ENCODE measurements around the gene GAMT. TPM values are rescaled to one million over a fixed set of nuclear protein-coding genes. Genes with fewer than 3 reads are reported as not detected.

Gene GAMT
- polyA plus RNA-seq, 1 experiment: 26.9 TPM

DNA sequence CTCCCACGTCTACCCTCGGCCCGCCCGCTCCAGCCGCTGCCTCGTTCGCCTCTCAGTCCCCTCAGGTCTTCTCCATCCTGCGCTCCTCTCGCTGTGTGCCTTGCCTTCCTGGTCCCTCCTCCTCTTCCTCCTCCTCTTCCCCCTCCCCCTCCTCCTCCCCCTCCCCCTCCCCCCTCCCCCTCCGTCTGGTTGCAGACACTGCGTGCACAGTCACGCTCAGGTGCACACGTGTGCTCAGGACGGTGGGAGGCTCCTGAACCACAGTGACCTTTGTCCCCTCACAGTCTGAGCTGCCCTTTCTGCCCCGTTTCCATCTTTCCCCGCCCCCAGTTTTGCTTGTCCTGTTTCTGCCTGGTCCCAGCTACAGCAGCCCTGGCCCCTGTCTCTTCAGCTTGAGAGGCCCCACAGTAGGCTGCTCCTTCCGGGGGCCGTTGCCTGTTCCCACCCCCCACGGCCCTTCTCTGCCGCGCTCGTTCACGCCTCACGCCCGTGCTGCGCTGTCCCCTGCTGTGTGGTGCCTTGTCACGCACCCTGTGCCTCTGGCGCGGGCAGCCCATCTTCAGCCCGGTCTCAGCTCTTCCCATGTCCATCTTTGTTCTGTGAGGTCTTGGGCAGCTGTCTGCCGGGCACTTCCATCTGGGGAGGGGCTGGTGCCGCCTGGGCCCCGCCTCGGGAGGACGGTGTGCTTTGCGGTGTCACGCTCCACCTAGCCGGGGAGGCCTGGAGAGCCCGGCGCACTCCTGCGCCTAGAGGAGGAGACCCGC, 23.0 kb upstream of the GAMT start:
- TF ChIP-seq, protein P1, sequence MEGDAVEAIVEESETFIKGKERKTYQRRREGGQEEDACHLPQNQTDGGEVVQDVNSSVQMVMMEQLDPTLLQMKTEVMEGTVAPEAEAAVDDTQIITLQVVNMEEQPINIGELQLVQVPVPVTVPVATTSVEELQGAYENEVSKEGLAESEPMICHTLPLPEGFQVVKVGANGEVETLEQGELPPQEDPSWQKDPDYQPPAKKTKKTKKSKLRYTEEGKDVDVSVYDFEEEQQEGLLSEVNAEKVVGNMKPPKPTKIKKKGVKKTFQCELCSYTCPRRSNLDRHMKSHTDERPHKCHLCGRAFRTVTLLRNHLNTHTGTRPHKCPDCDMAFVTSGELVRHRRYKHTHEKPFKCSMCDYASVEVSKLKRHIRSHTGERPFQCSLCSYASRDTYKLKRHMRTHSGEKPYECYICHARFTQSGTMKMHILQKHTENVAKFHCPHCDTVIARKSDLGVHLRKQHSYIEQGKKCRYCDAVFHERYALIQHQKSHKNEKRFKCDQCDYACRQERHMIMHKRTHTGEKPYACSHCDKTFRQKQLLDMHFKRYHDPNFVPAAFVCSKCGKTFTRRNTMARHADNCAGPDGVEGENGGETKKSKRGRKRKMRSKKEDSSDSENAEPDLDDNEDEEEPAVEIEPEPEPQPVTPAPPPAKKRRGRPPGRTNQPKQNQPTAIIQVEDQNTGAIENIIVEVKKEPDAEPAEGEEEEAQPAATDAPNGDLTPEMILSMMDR (IDR thresholded peaks at IDR 0.05; ENCODE audit: low read depth, low read length): no peak
- Histone ChIP-seq H3K9me3 (ENCODE audit: control insufficient read depth, insufficient read depth, low read length) (no peaks in the 10 kb centered on the region; the same call in 1 of the 2 replicates), H3K27me3 (ENCODE audit: control insufficient read depth, insufficient read depth, low read length) (no peaks in the 10 kb centered on the region), H3K27ac (ENCODE audit: low read depth, low read length) (no peak overlapping the region), H3K4me3 (ENCODE audit: low read depth, low read length) (no peak overlapping the region)
- ChIA-PET CTCF (interaction anchor here (0.6 kb wide), 1 partner anchor 319 kb away, joined by 5 read pairs; no protein-coding TSS in a partner anchor), POLR2A (no interaction called here)
- DNase-seq (ENCODE audit: low read depth, low spot score): no peak

DNA sequence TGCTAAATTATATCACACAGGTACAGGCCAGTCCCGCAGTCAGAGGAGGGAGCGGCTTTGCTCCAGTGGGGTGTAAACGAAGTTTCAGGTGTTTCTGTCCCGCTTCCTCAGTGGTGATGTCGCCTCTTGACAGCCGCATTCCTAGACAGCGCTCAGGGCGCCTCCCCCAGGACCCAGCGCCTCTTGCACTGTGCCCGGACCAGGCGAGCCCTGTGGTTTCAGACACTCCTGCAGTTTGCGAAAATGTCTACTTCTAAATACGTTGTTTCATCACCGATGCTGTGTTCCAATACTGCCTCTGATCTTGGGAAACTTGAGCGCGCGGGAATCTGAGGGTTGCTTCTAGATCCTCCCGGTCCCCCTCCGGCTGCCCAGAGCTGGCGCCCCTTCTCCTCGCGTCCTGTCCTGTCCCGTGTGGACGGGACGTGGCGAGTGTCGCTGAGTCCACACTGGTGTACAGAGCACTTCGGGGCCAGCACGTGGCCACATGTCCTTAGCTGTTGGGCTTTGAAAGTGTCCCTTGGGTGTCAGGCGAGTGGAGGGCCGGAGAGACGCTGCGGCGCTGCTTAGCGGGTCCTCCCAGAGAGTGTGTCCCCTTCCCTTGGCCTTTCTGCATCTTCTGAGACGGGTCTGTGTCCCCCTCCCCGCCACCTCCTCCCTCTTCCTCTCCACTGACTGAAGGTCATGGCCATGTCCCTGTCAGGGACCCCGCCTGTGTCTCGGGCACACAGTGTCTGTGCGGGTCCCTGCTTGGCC, 22.3 kb upstream of the GAMT start:
- ChIA-PET POLR2A (no interaction called here), CTCF (interaction anchor here (0.6 kb wide), 1 partner anchor 318 kb away, joined by 5 read pairs; no protein-coding TSS in a partner anchor)
- no peak overlapping the region for H3K4me3 ChIP-seq (ENCODE audit: low read depth, low read length)
- H3K27ac ChIP-seq (ENCODE audit: low read depth, low read length): no peak overlapping the region
- TF ChIP-seq, protein P1 (IDR thresholded peaks at IDR 0.05; ENCODE audit: low read depth, low read length): no peak
- DNase-seq (ENCODE audit: low read depth, low spot score): no peak
- H3K27me3 ChIP-seq (ENCODE audit: control insufficient read depth, insufficient read depth, low read length): no peaks in the 10 kb centered on the region
- no peaks in the 10 kb centered on the region; the same call in 1 of the 2 replicates for H3K9me3 ChIP-seq (ENCODE audit: control insufficient read depth, insufficient read depth, low read length)

DNA sequence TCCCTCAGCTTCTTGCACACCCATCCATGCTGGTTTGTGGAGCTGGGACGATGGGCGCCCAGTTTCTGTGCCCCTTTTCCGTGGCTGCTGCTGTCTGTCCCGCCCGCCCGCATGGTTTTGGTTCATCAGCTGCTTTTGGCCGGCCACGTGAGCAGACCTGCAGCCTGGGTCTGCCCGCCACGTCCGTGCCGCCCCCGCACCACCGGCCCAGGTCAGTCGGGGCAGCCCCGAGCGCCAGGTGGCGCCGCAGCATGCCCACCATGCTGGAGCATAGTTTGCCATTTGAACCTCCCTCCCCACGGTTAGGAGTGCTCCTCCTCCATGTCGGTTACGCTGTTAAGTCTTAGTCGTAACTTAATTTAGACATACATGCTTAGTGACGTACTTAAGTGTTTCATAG, 21.6 kb upstream of the GAMT start:
- CTCF ChIA-PET: no interaction called here

DNA sequence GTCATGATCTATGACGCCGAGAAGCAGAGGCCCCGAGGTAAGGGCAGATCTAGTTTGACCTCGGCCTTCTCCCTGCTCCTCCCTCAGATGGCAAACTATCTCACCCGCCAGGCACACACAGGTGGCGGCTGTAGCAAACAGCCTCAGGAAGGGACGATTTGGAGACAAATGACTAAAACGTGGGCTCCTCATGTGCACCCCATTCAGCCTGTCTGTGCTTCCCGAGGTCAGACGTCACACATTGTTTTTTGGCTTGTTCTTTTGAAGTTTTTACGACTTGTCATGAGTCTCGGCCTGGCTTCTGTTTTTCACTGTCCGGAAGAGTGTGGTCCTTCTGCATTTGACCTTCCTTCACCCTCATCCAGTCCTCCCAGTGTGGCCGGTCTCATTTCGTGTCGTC, 21.0 kb upstream of the GAMT start:
- POLR2A ChIA-PET: no interaction called here
- DNase-seq (ENCODE audit: low read depth, low spot score): no peak
- H3K27me3 ChIP-seq (ENCODE audit: control insufficient read depth, insufficient read depth, low read length): no peaks in the 10 kb centered on the region
- no peak overlapping the region for H3K4me3 ChIP-seq (ENCODE audit: low read depth, low read length)
- no peaks in the 10 kb centered on the region; the same call in 1 of the 2 replicates for H3K9me3 ChIP-seq (ENCODE audit: control insufficient read depth, insufficient read depth, low read length)
- H3K27ac ChIP-seq (ENCODE audit: low read depth, low read length): no peak overlapping the region
- TF ChIP-seq, protein P1 (IDR thresholded peaks at IDR 0.05; ENCODE audit: low read depth, low read length): no peak
- CTCF ChIA-PET: no interaction called here

More for the DNA sequence above, 21.6 kb upstream of the GAMT start:
- POLR2A ChIA-PET: no interaction called here
- no peak for DNase-seq (ENCODE audit: low read depth, low spot score)
- Histone ChIP-seq H3K4me3 (ENCODE audit: low read depth, low read length) (no peak overlapping the region), H3K9me3 (ENCODE audit: control insufficient read depth, insufficient read depth, low read length) (no peaks in the 10 kb centered on the region; the same call in 1 of the 2 replicates), H3K27me3 (ENCODE audit: control insufficient read depth, insufficient read depth, low read length) (no peaks in the 10 kb centered on the region), H3K27ac (ENCODE audit: low read depth, low read length) (no peak overlapping the region)
- TF ChIP-seq, protein P1 (IDR thresholded peaks at IDR 0.05; ENCODE audit: low read depth, low read length): no peak

DNA sequence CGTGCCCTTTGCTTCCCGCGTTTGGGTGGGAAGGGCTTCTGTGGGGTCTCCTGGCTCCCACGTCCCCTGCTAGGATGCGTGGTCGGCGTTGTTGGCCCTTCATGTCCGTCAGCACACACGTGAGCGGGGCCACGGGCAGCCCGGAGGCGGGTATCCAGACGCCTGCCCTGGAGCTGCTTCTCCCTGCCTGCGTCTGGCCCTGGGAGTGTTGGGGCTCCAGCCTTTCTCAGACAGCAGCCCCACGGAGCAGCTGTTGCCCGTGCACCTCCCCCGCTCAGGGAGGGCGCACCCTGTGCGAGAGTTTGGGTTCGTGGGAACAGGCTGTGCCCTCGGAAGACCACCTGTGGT, 20.6 kb upstream of the GAMT start:
- TF ChIP-seq, protein P1 (IDR thresholded peaks at IDR 0.05; ENCODE audit: low read depth, low read length): no peak
- Histone ChIP-seq H3K27ac (ENCODE audit: low read depth, low read length) (no peak overlapping the region), H3K4me3 (ENCODE audit: low read depth, low read length) (no peak overlapping the region), H3K9me3 (ENCODE audit: control insufficient read depth, insufficient read depth, low read length) (no peaks in the 10 kb centered on the region; the same call in 1 of the 2 replicates), H3K27me3 (ENCODE audit: control insufficient read depth, insufficient read depth, low read length) (no peaks in the 10 kb centered on the region)
- DNase-seq (ENCODE audit: low read depth, low spot score): no peak
- ChIA-PET POLR2A (no interaction called here), CTCF (no interaction called here)
